ENCODE results near the gene PRR16.

GRCh38 chr5:120463006-120463680 lies 957 bp upstream of the PRR16 start:
- TF ChIP-seq CTCF (conservative IDR thresholded peaks at IDR 0.05; ENCODE audit: low read length), result no peak
- TF ChIP-seq EZH2phosphoT487 (IDR thresholded peaks at IDR 0.05; ENCODE audit: borderline replicate concordance), result no peak

Data from Loucy (cell line).